ENCODE data around the gene WAS.

DNA sequence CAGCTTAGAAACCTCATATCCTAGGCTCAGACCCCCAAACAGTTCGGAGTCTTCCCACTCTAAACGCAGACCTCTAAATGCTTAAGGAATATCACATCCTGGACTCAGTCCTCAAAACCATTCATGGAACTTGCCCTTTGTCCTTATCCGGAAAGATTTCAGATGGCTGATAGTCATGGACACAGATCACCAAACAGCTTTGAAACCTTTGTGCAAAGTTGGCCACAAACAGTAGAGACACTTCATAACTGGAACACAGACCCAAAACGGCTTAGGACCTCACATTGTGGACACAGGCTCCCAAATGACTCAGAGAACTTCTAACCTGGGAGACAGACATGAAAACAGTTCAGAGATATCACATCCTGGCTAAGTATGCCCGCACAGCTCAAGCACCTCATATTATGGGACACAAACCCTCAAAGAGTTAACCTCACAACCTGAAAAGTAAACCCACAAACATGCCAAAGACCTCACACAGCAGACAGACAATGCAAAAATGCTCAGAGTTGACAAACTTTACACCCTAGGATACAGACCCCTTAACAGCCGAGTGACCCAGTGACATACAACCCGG lies 28.4 kb downstream of the WAS start:
- no peak for TF ChIP-seq ESRRG (CRISPR knock-in tag; IDR thresholded peaks at IDR 0.05)
- no peak for TF ChIP-seq RARB (CRISPR knock-in tag; IDR thresholded peaks at IDR 0.05)
- no peak for TF ChIP-seq ARNTL (CRISPR knock-in tag; IDR thresholded peaks at IDR 0.05; ENCODE audit: borderline replicate concordance, low read depth)
- no peak for TF ChIP-seq ZFP30 (CRISPR knock-in tag; IDR thresholded peaks at IDR 0.05)
- TF ChIP-seq, protein P1, sequence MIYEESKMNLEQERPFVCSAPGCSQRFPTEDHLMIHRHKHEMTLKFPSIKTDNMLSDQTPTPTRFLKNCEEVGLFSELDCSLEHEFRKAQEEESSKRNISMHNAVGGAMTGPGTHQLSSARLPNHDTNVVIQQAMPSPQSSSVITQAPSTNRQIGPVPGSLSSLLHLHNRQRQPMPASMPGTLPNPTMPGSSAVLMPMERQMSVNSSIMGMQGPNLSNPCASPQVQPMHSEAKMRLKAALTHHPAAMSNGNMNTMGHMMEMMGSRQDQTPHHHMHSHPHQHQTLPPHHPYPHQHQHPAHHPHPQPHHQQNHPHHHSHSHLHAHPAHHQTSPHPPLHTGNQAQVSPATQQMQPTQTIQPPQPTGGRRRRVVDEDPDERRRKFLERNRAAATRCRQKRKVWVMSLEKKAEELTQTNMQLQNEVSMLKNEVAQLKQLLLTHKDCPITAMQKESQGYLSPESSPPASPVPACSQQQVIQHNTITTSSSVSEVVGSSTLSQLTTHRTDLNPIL (CRISPR knock-in tag; IDR thresholded peaks at IDR 0.05; ENCODE audit: low read depth), result no peak
- TF ChIP-seq, protein P2, sequence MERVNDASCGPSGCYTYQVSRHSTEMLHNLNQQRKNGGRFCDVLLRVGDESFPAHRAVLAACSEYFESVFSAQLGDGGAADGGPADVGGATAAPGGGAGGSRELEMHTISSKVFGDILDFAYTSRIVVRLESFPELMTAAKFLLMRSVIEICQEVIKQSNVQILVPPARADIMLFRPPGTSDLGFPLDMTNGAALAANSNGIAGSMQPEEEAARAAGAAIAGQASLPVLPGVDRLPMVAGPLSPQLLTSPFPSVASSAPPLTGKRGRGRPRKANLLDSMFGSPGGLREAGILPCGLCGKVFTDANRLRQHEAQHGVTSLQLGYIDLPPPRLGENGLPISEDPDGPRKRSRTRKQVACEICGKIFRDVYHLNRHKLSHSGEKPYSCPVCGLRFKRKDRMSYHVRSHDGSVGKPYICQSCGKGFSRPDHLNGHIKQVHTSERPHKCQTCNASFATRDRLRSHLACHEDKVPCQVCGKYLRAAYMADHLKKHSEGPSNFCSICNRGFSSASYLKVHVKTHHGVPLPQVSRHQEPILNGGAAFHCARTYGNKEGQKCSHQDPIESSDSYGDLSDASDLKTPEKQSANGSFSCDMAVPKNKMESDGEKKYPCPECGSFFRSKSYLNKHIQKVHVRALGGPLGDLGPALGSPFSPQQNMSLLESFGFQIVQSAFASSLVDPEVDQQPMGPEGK (CRISPR knock-in tag; IDR thresholded peaks at IDR 0.05; ENCODE audit: borderline replicate concordance), result no peak
- no peak for TF ChIP-seq GLIS3 (CRISPR knock-in tag; IDR thresholded peaks at IDR 0.05)
- no peak for TF ChIP-seq PPARA (CRISPR knock-in tag; IDR thresholded peaks at IDR 0.05; ENCODE audit: borderline replicate concordance)

All from SK-N-SH treated with all-trans-retinoic acid at 6 μM for 48 hours (cell line).